ENCODE measurements around the gene ABCC4.

The ABCC4 gene

DNA sequence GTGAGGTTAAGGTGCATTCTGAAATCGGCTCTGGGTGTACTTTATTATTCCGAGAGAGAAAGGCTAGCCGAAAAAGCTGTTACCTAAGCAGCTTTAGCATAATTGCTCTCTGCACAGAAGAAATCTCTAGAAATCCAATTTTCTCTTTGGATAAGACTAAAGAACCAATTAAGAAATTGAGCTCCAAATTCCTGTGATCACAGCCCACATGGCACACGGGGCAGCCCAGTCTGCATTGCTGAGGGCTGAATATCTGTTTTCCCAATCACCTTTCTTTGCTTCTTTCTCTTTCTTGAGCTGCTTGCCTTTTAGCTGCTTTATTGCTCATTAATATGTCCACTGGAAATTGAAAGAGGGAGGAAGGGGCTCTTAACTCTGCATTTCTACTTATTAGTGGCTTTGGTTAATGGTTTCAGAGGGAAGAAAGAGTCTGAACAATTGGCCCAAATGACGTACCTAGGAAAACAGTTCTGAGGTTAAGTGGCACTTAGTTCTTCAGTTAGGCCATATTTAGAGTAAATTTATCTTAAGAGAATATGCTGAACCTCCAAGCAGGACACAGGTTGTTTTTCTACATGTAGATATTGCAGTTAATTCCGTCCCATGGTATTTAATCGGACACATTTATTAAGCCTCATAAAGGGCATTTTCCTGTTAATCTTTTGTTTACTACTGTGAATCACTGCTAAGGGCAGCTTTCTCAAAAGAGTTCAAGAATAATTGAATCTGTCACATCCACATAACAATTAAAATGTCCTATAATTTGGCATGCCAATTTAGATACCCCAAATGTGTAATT, 265.7 kb downstream of the ABCC4 start:
- no peak for DNase-seq

- no peak for DNase-seq
Observed at GRCh38 chr13:95033890-95034289, 267.4 kb downstream of the ABCC4 start.

DNA sequence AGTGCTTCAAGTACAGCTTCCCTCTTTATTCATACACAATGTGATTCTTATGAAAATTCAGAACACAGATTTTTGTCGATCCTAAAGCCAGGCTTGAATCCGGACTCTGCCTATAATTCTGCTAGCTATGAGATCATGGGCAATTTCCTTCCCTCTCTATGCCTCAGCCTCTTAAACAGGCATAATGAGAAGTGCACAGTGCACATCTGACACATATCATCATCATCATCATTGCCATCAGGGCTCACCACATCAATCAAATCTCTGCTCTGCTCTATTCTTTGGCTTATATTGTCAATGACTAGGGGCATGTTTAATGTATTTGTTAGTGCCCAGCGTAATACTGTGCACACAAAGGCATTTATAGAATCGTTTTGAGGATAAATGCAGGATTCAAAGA, 269.1 kb downstream of the ABCC4 start:
- no peak for DNase-seq

GRCh38 chr13:95030821-95031343, 270.4 kb downstream of the ABCC4 start:
- DNase-seq: no peak

- DNase-seq: no peak
Observed at GRCh38 chr13:95027638-95028037, 273.6 kb downstream of the ABCC4 start.

GRCh38 chr13:95025116-95025515, 276.1 kb downstream of the ABCC4 start:
- no peak for DNase-seq

- DNase-seq: no peak
Observed at GRCh38 chr13:95023405-95023804, 277.8 kb downstream of the ABCC4 start.

DNA sequence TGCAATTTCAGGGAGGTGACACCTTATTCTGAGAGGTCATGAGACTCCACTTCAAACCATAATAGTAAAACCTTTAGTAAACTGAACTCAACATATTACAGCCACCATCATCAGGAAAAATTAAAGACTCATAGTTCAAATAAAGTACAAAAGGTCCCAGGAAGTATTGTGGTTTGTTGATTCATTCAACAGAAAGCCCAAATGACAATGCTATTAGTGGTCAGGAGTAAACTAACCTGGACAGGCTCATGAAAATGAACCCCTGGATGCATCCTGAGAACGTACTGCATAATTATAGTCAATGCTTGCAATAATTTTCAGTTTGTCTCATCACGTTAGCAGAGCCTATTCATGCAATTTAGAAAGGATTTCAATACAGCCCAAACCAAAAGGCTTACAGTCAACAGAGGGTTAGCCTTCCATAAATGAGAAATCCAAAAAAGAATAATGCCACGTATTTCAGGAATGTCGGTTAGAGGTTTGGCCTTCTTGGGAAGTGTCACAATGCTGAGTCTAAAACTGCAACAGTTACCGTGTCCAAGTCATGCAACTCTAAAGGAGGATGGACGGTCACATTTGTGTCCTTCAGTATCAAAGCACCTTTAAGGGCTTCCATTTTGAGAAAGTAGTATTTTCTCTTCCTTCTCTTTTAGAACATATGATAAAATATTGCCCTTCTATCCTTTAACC, 280.8 kb downstream of the ABCC4 start:
- DNase-seq: no peak

DNA sequence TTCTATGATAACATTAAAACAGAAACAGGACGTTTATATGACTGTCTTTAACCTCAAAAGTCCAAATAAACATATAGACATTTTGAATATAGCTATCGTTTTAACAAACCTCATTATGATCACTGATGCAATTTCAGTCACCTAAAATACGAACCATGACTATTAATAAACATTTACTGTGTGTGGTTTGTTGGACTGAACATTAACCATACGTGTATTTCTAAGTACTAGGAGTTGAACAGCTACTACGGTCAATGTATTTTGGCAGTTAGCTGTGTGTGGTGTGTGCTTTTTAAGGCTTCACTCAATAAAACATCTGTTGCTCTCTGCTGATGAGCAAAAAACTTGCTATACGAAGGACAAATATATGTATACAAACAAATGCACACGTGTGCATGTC, 281.4 kb downstream of the ABCC4 start:
- DNase-seq: no peak

DNA sequence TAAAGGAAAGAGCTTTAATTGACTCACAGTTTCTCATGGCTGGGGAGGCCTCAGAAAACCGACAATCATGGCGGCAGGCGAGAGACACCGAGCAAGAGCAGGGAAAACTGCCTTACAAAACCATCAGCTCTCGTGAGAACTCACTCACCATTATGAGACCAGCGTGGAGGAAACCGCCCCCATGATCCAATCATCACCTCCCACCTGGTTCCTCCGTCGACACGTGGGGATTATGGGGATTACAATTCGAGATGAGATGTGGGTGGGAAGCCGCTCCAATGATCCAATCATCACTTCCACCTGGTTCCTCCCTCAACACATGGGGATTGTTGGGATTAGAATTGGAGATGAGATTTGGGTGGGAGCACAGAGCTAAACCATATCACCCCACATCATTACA, 293.9 kb downstream of the ABCC4 start:
- DNase-seq: no peak

- DNase-seq: no peak
Observed at GRCh38 chr13:95005300-95005699, 296.0 kb downstream of the ABCC4 start.

DNA sequence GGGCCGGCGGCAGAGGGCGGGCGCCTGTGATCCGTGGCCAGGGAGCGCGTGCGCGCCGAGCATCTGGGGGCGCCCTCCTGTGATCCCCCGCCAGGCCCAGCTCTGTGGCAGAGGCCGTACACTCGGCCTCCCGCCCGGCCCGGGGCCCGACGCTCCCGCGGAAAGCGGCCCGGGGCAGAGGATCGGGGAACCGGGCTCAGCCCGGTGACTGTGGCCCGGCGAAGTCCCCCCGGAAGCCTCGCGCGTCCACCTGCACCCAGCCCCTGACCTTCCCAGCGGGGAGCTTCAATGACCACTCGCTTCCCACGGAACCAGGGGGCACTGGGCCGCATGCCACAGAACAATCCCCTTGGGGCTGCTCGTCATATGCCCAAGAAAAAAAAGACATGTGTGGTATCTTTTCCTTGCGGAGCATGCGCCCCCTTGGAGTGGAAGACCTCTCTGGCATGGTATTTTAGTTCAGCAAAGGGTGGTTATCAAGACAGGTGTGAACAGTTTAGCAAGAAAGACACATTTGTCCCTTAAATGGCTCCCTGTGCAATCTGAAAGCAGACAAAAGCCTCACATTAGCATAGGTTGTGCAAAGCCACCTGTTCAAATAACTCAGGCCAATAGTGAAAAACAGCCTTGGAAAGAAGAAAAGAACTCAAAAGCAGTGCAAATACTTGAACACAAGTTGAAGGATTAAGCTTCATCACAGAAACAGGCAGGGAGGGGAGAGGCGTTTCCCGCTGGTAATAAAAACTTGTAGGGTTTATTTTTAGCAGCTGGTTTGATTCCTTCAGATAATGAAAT, 298.0 kb downstream of the ABCC4 start:
- no peak for DNase-seq

DNA sequence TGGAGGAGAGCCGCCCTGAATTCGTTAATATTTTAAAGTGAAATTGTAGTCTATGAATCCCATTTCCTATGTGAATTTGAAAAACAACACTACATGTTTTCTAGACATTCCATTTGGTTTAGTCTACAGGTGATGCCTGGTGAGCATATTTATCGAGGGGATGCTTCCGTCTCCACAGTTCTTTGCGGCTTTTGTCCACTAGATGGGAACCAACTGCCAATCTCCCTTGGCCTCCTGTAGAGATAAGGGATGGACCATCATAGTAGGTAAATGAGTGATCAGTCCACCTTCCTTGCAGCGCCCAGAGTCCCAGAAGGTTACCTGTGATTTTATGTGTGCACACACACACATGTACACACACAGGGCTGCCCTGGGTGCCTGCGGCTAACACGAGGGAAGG, 299.1 kb downstream of the ABCC4 start:
- no peak for DNase-seq

- DNase-seq: no peak
Observed at GRCh38 chr13:94999871-95000270, 301.4 kb downstream of the ABCC4 start.

DNA sequence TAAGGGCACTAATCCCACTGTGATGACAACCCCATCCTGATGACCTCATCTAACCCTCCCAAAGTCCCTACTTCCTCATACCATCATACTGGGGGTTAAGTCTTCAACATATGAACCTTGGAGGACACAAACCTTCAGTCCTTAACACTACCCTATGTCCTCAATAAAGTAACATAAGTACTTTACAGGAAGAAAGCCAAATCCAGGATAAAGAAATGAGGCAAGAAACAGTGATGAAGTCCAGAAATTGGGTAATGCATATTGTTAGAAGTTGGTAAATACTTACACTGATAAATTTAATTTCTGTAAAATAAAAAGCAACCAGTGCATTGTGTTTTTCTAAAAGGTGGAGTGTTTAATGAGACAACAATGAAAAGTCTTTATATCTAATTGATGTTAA, 304.1 kb downstream of the ABCC4 start:
- no peak for DNase-seq

DNA sequence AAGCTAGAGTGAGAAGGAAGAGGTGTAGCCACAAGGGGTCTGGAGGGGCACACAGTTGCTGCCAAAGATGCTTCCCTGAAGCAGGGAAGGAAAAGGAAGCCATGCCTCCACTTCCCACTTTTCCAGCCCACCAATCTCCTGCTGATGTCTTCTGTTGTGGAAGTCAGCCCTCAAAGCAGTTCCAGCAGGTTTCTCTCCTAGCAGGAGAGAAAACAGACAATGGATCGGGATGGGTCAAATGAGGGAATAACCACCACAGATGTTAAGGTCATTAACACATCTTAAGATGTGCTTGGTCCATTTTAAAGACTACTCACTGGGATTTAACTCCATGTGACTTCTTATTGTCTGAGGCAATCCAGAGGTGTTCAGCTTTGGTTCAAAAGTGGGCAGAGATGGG, 304.8 kb downstream of the ABCC4 start:
- no peak for DNase-seq

DNA sequence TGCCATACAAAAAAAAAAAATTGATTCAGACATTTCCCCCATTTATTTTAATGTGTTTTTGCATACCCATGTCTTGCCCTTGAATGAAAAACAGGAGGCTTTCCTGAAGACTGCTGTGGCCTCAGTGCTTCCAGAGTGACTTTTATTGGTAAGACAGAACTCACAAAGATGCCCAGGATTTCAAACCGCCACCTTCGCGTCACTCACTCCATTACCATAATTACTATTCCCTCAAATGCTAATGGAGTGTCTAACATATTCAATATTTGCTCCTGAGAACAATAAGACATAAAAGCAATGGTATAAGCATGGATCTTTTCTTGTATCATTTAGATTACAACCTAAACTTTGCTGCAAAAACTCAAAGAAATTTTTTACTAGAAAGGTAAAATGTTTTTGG, 306.7 kb downstream of the ABCC4 start:
- DNase-seq: no peak

DNA sequence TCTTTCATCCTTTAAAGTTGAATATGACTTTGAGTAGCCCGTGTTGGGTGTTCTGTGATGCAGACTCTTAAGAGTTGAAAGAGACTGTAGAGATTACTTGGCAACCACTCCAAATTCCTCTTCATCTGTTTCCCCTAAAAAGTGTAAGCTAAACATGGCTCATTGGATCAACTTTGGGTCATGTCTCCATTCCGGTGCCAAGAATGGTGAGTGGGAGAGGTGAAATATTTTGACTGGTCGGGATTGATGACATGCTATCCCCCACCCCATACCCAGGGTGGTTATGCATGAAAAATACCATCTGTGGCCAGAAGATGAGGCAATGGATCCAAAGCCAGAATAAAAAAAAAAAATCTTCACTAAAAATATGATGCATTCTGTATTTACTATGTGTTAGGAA, 307.6 kb downstream of the ABCC4 start:
- DNase-seq: no peak

GRCh38 chr13:94992036-94992960, 309.0 kb downstream of the ABCC4 start:
- DNase-seq: no peak

GRCh38 chr13:94988654-94989053, 312.6 kb downstream of the ABCC4 start:
- no peak for DNase-seq

GRCh38 chr13:94987869-94988268, 313.4 kb downstream of the ABCC4 start:
- DNase-seq: no peak

- no peak for DNase-seq
Observed at GRCh38 chr13:94987081-94987480, 314.2 kb downstream of the ABCC4 start.

All from CD4-positive, alpha-beta T cell treated with Interleukin-6 for 4 hours (primary cell).